NCI-H2196 treated with DMSO at 0.1 percent for 48 hours (cell line): Measurements from ENCODE around the gene PDCL3.

Experiments used
- DNase-seq: peaks from one replicate; lab custom pipeline; 2025; ENCODE audit not compliant: unreplicated experiment; lab: John Stamatoyannopoulos, UW

The PDCL3 gene

GRCh38 chr2:100562613-100563406, at the start of gene PDCL3:
TSS of gene PDCL3 (plus strand) at chr2:100562993. CDS start at chr2:100563068, 75 bp downstream.
- peak; percentile 98 for DNase-seq

- DNase-seq = no peak
Measured at GRCh38 chr2:100513650-100514049, 49.1 kb upstream of the PDCL3 start.

- no peak for DNase-seq
Measured at GRCh38 chr2:100517556-100517955, 45.2 kb upstream of the PDCL3 start.

GRCh38 chr2:100518801-100519200, 44.0 kb upstream of the PDCL3 start:
- no peak for DNase-seq

- DNase-seq = no peak
Measured at GRCh38 chr2:100520224-100520623, 42.6 kb upstream of the PDCL3 start.

GRCh38 chr2:100522430-100522829, 40.4 kb upstream of the PDCL3 start:
- no peak for DNase-seq

- DNase-seq = no peak
Measured at GRCh38 chr2:100524331-100524730, 38.5 kb upstream of the PDCL3 start.

- no peak for DNase-seq
Measured at GRCh38 chr2:100526868-100527267, 35.9 kb upstream of the PDCL3 start.

- no peak for DNase-seq
Measured at GRCh38 chr2:100527440-100528015, 35.3 kb upstream of the PDCL3 start.

- DNase-seq = no peak
Measured at GRCh38 chr2:100529176-100529575, 33.6 kb upstream of the PDCL3 start.

- DNase-seq = no peak
Measured at GRCh38 chr2:100529900-100530299, 32.9 kb upstream of the PDCL3 start.

- DNase-seq = no peak
Measured at GRCh38 chr2:100535855-100536254, 26.9 kb upstream of the PDCL3 start.

GRCh38 chr2:100537918-100538317, 24.9 kb upstream of the PDCL3 start:
- no peak for DNase-seq

- DNase-seq = no peak
Measured at GRCh38 chr2:100539221-100539620, 23.6 kb upstream of the PDCL3 start.

GRCh38 chr2:100541404-100541803, 21.4 kb upstream of the PDCL3 start:
- no peak for DNase-seq

GRCh38 chr2:100542418-100542817, 20.4 kb upstream of the PDCL3 start:
- DNase-seq = no peak

GRCh38 chr2:100544911-100545596, 17.7 kb upstream of the PDCL3 start:
- DNase-seq = no peak

- DNase-seq = no peak
Measured at GRCh38 chr2:100546469-100546868, 16.3 kb upstream of the PDCL3 start.

- no peak for DNase-seq
Measured at GRCh38 chr2:100548771-100549170, 14.0 kb upstream of the PDCL3 start.

GRCh38 chr2:100551303-100551702, 11.5 kb upstream of the PDCL3 start:
- DNase-seq = no peak

- DNase-seq = no peak
Measured at GRCh38 chr2:100554798-100555407, 7.9 kb upstream of the PDCL3 start.

GRCh38 chr2:100556746-100557145, 6.0 kb upstream of the PDCL3 start:
- DNase-seq = no peak
